ENCODE results near the gene MEIOSIN.

MEIOSIN gene

GRCh38 chr19:45765702-45766295 is 32.6 kb downstream of the MEIOSIN start:
- no peak overlapping the region for H3K9ac ChIP-seq (ENCODE audit: low read depth in 1 of 2, low read length in 2 of 2)
- H3K4me1 ChIP-seq (ENCODE audit: control insufficient read depth in 2 of 2, insufficient read depth in 2 of 2, low read length in 2 of 2): peaks cover 11 to 13% of the 10 kb centered on the region in 2 donors
- H3K9me3 ChIP-seq (ENCODE audit: control insufficient read depth in 2 of 2, low read length in 2 of 2): no peaks in the 10 kb centered on the region
- H3K27ac ChIP-seq (ENCODE audit: low read depth in 2 of 2, low read length in 2 of 2): no peak overlapping the region
- no peaks in the 10 kb centered on the region for H3K36me3 ChIP-seq (ENCODE audit: control insufficient read depth in 2 of 2, insufficient read depth in 2 of 2, low read length in 2 of 2)
- no peak overlapping the region for H3K4me3 ChIP-seq (ENCODE audit: low read length in 2 of 2)
- no peaks in the 10 kb centered on the region for H3K27me3 ChIP-seq (ENCODE audit: control insufficient read depth in 2 of 2, insufficient read depth in 2 of 2, low read length in 2 of 2)

DNA sequence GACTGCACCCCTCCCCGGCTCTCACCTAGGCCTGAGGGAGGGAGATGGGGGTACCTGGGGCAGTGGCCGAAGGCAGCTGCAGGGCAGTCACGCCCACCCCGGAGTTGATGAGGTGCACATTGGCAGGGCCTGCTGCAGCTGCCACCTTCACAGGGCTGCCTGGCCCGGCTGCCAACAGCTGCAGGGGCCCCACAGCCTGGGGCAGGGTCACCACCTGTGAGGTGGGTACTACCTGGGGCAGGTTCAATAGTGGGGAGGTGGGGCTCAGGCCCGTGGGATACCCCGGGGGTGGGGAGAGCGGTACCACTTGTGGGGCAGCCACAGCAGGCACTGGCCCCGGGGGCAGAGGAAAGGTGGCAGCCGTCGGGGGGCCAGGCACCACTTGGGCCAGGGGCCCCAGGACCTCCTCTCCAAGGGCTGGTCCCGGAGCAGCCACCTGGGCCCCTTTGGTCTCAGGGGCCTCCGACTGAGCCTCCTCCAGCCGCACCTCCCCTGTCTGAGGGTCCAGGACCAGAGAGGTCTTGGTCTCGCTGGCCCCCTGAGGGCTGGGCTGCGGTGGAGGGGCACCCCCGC is 33.1 kb downstream of the MEIOSIN start:
- peak overlapping the region in 1 of 2 donors; percentile 94 for H3K4me3 ChIP-seq (ENCODE audit: low read length in 2 of 2)
- peaks cover 17 to 19% of the 10 kb centered on the region in 2 donors for H3K4me1 ChIP-seq (ENCODE audit: control insufficient read depth in 2 of 2, insufficient read depth in 2 of 2, low read length in 2 of 2)
- no peaks in the 10 kb centered on the region for H3K9me3 ChIP-seq (ENCODE audit: control insufficient read depth in 2 of 2, low read length in 2 of 2)
- H3K27me3 ChIP-seq (ENCODE audit: control insufficient read depth in 2 of 2, insufficient read depth in 2 of 2, low read length in 2 of 2): no peaks in the 10 kb centered on the region
- peak overlapping the region; percentile 96 to 97 for H3K27ac ChIP-seq (ENCODE audit: low read depth in 2 of 2, low read length in 2 of 2)
- H3K36me3 ChIP-seq (ENCODE audit: control insufficient read depth in 2 of 2, insufficient read depth in 2 of 2, low read length in 2 of 2): no peaks in the 10 kb centered on the region
- peak overlapping the region; percentile 66 to 73 for H3K9ac ChIP-seq (ENCODE audit: low read depth in 1 of 2, low read length in 2 of 2)

- no peaks in the 10 kb centered on the region for H3K27me3 ChIP-seq (ENCODE audit: control insufficient read depth in 2 of 2, insufficient read depth in 2 of 2, low read length in 2 of 2)
- peak overlapping the region; percentile 66 to 73 for H3K9ac ChIP-seq (ENCODE audit: low read depth in 1 of 2, low read length in 2 of 2)
- H3K27ac ChIP-seq (ENCODE audit: low read depth in 2 of 2, low read length in 2 of 2): peak overlapping the region; percentile 96 to 97
- H3K36me3 ChIP-seq (ENCODE audit: control insufficient read depth in 2 of 2, insufficient read depth in 2 of 2, low read length in 2 of 2): no peaks in the 10 kb centered on the region
- peak overlapping the region; percentile 89 to 94 for H3K4me3 ChIP-seq (ENCODE audit: low read length in 2 of 2)
- H3K9me3 ChIP-seq (ENCODE audit: control insufficient read depth in 2 of 2, low read length in 2 of 2): no peaks in the 10 kb centered on the region
- H3K4me1 ChIP-seq (ENCODE audit: control insufficient read depth in 2 of 2, insufficient read depth in 2 of 2, low read length in 2 of 2): peaks cover 17 to 23% of the 10 kb centered on the region in 2 donors
These were observed 33.7 kb downstream of the MEIOSIN start for GRCh38 chr19:45766869-45767346.

- Histone ChIP-seq H3K9ac (ENCODE audit: low read depth in 1 of 2, low read length in 2 of 2) (peak overlapping the region; percentile 73 to 77), H3K4me3 (ENCODE audit: low read length in 2 of 2) (peak overlapping the region; percentile 89 to 94), H3K4me1 (ENCODE audit: control insufficient read depth in 2 of 2, insufficient read depth in 2 of 2, low read length in 2 of 2) (peaks cover 17 to 24% of the 10 kb centered on the region in 2 donors), H3K36me3 (ENCODE audit: control insufficient read depth in 2 of 2, insufficient read depth in 2 of 2, low read length in 2 of 2) (no peaks in the 10 kb centered on the region), H3K27ac (ENCODE audit: low read depth in 2 of 2, low read length in 2 of 2) (peak overlapping the region; percentile 96 to 97), H3K9me3 (ENCODE audit: control insufficient read depth in 2 of 2, low read length in 2 of 2) (no peaks in the 10 kb centered on the region), H3K27me3 (ENCODE audit: control insufficient read depth in 2 of 2, insufficient read depth in 2 of 2, low read length in 2 of 2) (no peaks in the 10 kb centered on the region)
These were observed 34.2 kb downstream of the MEIOSIN start for GRCh38 chr19:45767410-45767880.

DNA sequence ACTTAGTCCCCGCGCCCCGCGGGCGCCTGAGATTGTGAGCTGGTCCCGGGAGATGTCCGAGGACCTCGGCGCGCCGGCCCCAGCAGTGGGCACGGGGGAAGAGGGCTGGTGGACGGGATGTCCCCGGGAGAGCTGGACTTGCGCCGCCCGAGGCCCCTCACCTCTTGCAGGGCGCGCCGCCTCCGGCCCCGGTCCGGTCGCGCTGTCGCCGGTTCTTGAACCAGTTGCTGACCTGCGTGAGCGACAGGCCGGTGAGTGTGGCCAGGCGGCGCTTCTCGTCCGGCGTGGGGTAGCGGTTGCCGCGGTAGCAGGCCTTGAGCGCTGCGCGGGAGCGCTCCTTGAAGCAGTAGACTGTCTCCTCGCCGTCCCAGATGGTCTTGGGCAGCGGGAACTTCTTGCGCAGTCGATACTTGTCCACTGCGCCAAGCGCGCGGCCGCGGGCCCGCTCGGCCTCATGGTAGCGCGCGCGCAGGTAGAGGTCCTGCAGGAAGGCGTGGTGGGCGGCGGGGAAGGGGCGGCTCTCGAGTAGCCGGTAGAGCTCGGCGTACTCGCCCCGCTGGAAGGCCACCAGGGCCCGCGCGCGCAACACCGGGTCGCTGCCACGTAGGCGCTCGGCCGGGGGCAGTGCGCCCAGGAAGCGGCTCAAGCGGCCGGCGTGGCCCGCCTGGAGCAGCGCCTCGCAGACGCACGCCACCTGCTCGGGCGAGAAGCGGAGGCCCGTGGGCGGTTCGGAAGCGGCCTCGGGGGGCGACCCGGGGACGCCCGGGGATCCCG is 34.8 kb downstream of the MEIOSIN start:
- H3K27ac ChIP-seq (ENCODE audit: low read depth in 2 of 2, low read length in 2 of 2): peak overlapping the region; percentile 96 to 97
- no peaks in the 10 kb centered on the region for H3K9me3 ChIP-seq (ENCODE audit: control insufficient read depth in 2 of 2, low read length in 2 of 2)
- H3K27me3 ChIP-seq (ENCODE audit: control insufficient read depth in 2 of 2, insufficient read depth in 2 of 2, low read length in 2 of 2): no peaks in the 10 kb centered on the region
- H3K4me3 ChIP-seq (ENCODE audit: low read length in 2 of 2): peak overlapping the region; percentile 89 to 94
- peaks cover 18 to 30% of the 10 kb centered on the region in 2 donors for H3K4me1 ChIP-seq (ENCODE audit: control insufficient read depth in 2 of 2, insufficient read depth in 2 of 2, low read length in 2 of 2)
- peak overlapping the region; percentile 73 to 77 for H3K9ac ChIP-seq (ENCODE audit: low read depth in 1 of 2, low read length in 2 of 2)
- no peaks in the 10 kb centered on the region for H3K36me3 ChIP-seq (ENCODE audit: control insufficient read depth in 2 of 2, insufficient read depth in 2 of 2, low read length in 2 of 2)

GRCh38 chr19:45768655-45768983 is 35.4 kb downstream of the MEIOSIN start:
- H3K4me1 ChIP-seq (ENCODE audit: control insufficient read depth in 2 of 2, insufficient read depth in 2 of 2, low read length in 2 of 2): peaks cover 21 to 32% of the 10 kb centered on the region in 2 donors
- no peaks in the 10 kb centered on the region for H3K9me3 ChIP-seq (ENCODE audit: control insufficient read depth in 2 of 2, low read length in 2 of 2)
- H3K27ac ChIP-seq (ENCODE audit: low read depth in 2 of 2, low read length in 2 of 2): peak overlapping the region; percentile 96 to 97
- H3K27me3 ChIP-seq (ENCODE audit: control insufficient read depth in 2 of 2, insufficient read depth in 2 of 2, low read length in 2 of 2): no peaks in the 10 kb centered on the region
- H3K36me3 ChIP-seq (ENCODE audit: control insufficient read depth in 2 of 2, insufficient read depth in 2 of 2, low read length in 2 of 2): no peaks in the 10 kb centered on the region
- H3K4me3 ChIP-seq (ENCODE audit: low read length in 2 of 2): peak overlapping the region; percentile 89 to 94
- peak overlapping the region; percentile 73 to 88 for H3K9ac ChIP-seq (ENCODE audit: low read depth in 1 of 2, low read length in 2 of 2)

DNA sequence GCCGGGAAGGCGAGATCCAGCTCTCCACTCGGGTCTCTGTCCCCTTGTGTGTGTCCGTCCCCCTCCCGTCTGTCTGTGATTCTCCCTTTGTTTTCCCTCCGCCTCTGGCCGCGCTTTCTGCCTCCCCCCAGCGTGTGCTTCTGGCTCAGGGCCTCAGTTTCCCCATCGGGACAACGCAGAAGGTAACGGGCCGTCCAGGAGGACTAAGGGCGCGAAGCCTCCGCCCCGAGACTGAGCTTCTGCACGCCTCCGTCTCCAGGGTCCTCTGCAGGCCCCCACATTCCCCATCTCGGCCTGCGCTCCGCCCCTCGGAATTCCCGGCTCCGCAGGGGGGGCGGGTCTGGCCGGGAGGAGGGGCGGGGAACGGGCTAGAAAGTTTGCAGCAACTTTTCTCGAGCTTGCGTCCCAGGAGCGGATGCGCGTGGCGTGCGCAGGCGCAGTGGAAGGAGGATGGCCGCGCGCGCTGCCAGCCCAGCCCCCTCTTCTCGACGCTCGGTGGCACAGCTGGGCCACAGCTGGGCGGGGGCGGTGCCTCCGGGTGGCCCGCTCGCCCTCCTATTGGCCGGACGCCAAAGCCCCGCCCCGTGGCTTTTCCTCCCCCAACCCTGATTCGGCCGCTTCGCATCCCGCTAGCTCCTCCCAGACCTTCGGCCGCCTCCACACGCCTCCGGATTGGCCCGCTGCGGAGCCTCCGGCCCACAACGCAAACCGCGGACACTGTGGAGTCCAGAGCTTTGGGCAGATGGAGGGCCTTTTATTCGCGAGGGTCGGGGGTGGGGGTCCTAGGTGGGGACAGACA is 35.9 kb downstream of the MEIOSIN start, which contains the start of gene SIX5:
TSS of gene SIX5 (minus strand) at position 269 of the 799 bp plus-strand sequence. CDS start 408 bp downstream, outside the sequence.
- Histone ChIP-seq H3K9ac (ENCODE audit: low read depth in 1 of 2, low read length in 2 of 2) (peak within 1 kb of the TSS; percentile 75 to 88), H3K4me1 (ENCODE audit: control insufficient read depth in 2 of 2, insufficient read depth in 2 of 2, low read length in 2 of 2) (peaks cover 21 to 33% of the 10 kb centered on the region in 2 donors), H3K36me3 (ENCODE audit: control insufficient read depth in 2 of 2, insufficient read depth in 2 of 2, low read length in 2 of 2) (no peaks in the 10 kb centered on the region), H3K9me3 (ENCODE audit: control insufficient read depth in 2 of 2, low read length in 2 of 2) (no peaks in the 10 kb centered on the region), H3K4me3 (ENCODE audit: low read length in 2 of 2) (peak within 1 kb of the TSS; percentile 89 to 94), H3K27me3 (ENCODE audit: control insufficient read depth in 2 of 2, insufficient read depth in 2 of 2, low read length in 2 of 2) (no peaks in the 10 kb centered on the region), H3K27ac (ENCODE audit: low read depth in 2 of 2, low read length in 2 of 2) (peak within 1 kb of the TSS; percentile 96 to 97)

DNA sequence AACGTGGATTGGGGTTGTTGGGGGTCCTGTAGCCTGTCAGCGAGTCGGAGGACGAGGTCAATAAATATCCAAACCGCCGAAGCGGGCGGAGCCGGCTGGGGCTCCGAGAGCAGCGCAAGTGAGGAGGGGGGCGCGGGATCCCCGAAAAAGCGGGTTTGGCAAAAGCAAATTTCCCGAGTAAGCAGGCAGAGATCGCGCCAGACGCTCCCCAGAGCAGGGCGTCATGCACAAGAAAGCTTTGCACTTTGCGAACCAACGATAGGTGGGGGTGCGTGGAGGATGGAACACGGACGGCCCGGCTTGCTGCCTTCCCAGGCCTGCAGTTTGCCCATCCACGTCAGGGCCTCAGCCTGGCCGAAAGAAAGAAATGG is 36.6 kb downstream of the MEIOSIN start:
- H3K36me3 ChIP-seq (ENCODE audit: control insufficient read depth in 2 of 2, insufficient read depth in 2 of 2, low read length in 2 of 2): no peaks in the 10 kb centered on the region
- peak overlapping the region; percentile 86 to 94 for H3K4me3 ChIP-seq (ENCODE audit: low read length in 2 of 2)
- H3K4me1 ChIP-seq (ENCODE audit: control insufficient read depth in 2 of 2, insufficient read depth in 2 of 2, low read length in 2 of 2): peaks cover 18 to 33% of the 10 kb centered on the region in 2 donors
- peak overlapping the region; percentile 68 to 75 for H3K9ac ChIP-seq (ENCODE audit: low read depth in 1 of 2, low read length in 2 of 2)
- H3K27ac ChIP-seq (ENCODE audit: low read depth in 2 of 2, low read length in 2 of 2): peak overlapping the region; percentile 96 to 97
- H3K27me3 ChIP-seq (ENCODE audit: control insufficient read depth in 2 of 2, insufficient read depth in 2 of 2, low read length in 2 of 2): no peaks in the 10 kb centered on the region
- no peaks in the 10 kb centered on the region for H3K9me3 ChIP-seq (ENCODE audit: control insufficient read depth in 2 of 2, low read length in 2 of 2)

GRCh38 chr19:45770192-45771101 is 37.2 kb downstream of the MEIOSIN start:
- H3K27me3 ChIP-seq (ENCODE audit: control insufficient read depth in 2 of 2, insufficient read depth in 2 of 2, low read length in 2 of 2): no peaks in the 10 kb centered on the region
- H3K9ac ChIP-seq (ENCODE audit: low read depth in 1 of 2, low read length in 2 of 2): peak overlapping the region; percentile 72 to 75

More at GRCh38 chr19:45770192-45771101, 37.2 kb downstream of the MEIOSIN start:
- H3K36me3 ChIP-seq (ENCODE audit: control insufficient read depth in 2 of 2, insufficient read depth in 2 of 2, low read length in 2 of 2): no peaks in the 10 kb centered on the region
- H3K9me3 ChIP-seq (ENCODE audit: control insufficient read depth in 2 of 2, low read length in 2 of 2): no peaks in the 10 kb centered on the region
- H3K4me3 ChIP-seq (ENCODE audit: low read length in 2 of 2): peak overlapping the region; percentile 86 to 94
- peak overlapping the region; percentile 96 to 97 for H3K27ac ChIP-seq (ENCODE audit: low read depth in 2 of 2, low read length in 2 of 2)
- H3K4me1 ChIP-seq (ENCODE audit: control insufficient read depth in 2 of 2, insufficient read depth in 2 of 2, low read length in 2 of 2): peaks cover 18 to 33% of the 10 kb centered on the region in 2 donors

Measured in mucosa of rectum (tissue), 2 donors.